HT1080 (cell line): Measurements from ENCODE around the gene CELF2. TPM values are rescaled to one million over a fixed set of nuclear protein-coding genes. Genes with fewer than 3 reads are reported as not detected.
A peak's percentile ranks its signal among the peaks of the same experiment; 100 is the strongest.

Source experiments
- DNase-seq: peaks from one replicate; pipeline ENCODE4 v3.0.0-alpha.2; 2015; ENCODE audit warnings: low read depth
- total RNA-seq: library from RNA; depleted of rRNA; stranded (reverse); fragments of >200 nt; shearing (Covaris generic); gene quantifications from 2 replicates; pipeline ENCODE4 v1.2.3, GENCODE V29; 2014

Gene CELF2
- total RNA-seq, 1 experiment from 2014 or later = 9.7 TPM

DNA sequence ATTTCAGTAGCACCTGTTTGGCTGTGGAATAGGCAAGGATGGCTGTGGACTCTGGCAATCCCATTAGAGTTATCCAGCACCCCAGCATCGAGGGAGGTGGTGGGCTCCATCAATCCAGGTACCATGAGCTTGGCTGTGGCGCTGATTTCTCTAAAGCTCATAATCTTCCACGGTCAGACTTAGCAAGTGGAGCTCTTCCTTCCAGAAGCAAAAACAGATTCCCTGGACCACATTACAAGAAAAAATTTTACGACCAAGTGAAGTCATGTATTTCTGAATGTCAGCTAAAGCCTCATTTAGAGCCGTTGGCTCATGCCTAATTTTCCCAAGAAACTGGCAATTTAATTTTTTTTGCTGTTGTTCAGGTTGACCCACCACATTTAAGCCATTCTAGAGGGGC lies 135.1 kb downstream of the CELF2 start:
- DNase-seq = no peak

DNA sequence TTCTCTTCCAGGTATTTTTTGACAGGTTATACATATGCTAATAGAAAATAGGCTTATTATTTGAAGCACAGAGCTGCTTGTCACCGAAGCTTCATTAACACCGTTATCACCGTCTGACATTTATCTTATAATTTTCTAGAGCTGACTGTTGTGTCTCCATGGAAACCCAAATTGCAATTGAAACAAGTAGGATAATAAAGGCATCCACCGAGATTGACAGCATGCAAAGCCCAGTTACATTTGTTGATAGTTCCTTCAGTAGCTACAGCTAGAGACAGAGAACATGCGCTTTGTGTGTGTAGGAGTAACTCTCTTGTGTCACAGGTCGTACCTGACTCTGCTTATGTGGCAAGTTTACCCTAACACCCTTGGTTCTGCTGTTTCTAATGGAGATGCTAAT lies 135.6 kb downstream of the CELF2 start:
- DNase-seq = no peak

DNA sequence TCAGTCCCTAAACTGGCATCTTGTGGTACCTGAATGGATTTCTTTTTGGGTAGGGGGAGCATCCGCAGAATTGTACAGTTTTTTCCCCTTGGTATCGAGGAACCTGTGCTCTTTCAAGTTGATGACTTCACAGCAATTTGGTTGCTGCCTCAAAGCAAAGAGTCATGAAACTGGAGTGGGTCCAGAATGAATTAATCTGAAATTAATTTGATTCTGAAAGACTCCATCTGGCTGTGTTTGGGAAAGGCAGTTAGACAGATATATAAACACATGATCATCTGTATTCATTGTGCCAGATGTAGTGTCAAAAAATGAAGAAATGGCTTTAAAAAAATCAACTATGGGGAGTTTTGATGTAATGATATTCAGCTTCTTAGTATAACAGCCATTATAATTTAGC lies 136.1 kb downstream of the CELF2 start:
- DNase-seq = no peak

DNA sequence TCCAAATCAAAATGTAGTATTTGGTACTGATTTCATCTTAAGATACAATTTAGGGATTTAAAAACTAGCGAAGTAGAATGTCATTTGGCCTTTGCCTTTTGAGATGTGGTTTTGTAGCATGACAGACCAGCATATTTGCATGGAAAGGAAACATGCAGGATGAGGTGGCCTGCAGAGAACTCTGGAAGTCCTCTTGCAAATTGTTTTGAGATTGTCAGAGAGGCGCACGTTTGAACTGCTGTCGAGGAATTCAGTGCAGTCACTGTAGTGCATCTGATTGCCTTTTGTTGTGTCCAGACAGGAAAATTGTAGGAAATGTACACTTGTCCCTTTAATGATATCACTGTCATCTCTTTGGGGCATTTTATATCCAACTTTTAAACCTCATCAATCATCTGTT lies 136.7 kb downstream of the CELF2 start:
- no peak for DNase-seq

DNA sequence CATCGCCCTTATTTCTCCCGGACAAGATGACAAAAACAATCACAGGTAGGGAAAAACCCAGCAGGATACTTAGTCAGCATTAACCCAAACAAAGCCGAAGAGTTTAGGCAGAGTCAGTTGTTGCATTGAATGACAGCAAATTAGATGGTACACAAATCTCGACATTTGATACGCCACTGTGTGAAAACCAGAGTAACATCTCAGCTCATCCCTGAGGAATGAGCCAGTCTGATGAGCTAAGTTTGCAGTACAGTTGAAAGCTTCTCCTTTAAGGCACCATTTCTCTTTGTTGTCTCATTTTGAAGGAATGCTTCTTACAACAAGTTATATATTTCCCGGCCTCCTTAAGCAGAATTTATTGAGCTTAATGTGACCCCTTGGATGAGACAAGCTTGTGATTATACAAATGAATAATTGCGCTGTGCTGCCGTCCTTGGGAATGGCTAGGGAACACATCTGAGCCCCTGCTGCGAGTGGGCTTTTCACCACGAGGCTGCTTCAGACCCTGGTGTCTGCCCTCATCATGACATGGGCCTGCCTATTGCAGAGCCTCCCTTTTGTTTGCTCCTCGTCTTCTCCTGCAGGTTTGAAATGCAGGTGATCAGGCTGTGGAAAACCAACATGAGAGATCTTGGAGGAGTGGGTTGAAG lies 137.3 kb downstream of the CELF2 start:
- no peak for DNase-seq

DNA sequence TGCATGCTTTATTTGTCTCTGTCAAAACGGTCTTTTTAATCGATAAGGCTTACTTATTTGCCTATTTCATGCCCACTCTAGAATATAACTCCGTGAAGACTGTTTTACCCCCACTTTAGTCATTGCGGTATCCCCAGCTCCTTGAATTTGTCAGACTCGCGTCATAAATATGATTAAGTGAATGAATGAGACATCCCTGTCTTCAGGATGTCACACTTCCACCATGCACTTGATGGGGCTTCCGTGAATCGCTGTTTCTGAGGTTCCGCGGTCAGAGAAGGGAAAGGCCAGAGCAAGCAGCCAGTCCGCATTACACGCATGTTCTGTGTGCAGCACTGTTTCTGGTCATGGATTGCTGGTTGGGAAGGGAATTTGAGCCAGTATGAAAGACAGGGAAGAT lies 138.8 kb downstream of the CELF2 start:
- peak; percentile 40 for DNase-seq

DNA sequence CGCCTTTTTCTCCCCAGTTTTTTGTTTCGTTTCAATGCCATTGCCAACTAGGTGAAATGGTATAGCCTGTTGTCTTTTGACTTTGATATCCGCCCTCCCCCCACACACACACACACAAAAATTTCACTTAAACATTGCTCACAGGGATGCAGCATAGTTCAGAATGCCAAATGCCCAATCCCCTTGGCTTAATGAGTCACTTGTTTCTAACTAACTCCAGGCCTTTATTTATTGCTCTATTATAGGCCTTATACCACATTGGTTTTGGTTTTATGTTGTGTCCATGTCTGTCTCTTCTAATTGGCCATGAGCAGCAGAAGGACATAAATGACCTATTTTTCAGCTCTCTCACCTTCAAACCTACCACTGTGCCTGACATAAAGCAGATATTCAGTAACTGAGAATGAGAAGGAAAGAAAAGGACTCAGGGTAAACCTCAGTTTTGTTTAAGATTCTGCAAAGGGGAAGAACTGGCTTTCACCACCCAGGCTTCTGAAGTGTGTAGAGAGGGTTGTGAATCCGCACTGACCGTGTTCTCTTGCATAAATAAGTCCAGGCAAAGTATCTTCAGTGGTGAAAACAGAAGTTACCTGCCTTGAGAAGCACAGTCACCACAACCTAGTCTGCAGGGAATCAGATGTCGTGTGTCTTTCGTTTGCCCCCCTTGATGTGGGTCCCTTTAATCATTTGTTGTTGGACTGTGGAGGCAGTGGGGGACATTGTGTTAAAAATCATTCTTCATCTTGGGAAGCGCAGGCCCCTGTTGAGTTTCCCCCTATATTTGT lies 139.8 kb downstream of the CELF2 start:
- no peak for DNase-seq

DNA sequence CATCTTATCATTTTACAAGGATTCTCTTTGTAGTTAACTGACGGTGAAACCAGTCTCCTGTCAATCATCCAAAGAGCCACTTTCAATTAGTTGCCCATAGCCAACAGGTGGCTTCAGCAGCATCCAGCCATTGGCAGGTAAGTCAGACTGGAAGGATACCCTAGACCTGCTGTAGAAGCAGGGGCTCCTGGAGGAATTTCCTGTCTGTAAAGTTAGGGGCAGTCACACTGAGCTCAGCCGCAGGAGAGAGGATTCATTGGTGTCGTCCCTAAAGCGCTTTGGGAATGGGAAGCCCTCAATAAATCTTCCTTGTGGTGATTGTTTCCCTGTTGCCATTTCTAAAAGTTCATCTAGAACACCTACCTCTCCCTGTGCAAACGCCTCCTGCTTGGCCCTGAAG lies 140.4 kb downstream of the CELF2 start:
- DNase-seq = no peak

DNA sequence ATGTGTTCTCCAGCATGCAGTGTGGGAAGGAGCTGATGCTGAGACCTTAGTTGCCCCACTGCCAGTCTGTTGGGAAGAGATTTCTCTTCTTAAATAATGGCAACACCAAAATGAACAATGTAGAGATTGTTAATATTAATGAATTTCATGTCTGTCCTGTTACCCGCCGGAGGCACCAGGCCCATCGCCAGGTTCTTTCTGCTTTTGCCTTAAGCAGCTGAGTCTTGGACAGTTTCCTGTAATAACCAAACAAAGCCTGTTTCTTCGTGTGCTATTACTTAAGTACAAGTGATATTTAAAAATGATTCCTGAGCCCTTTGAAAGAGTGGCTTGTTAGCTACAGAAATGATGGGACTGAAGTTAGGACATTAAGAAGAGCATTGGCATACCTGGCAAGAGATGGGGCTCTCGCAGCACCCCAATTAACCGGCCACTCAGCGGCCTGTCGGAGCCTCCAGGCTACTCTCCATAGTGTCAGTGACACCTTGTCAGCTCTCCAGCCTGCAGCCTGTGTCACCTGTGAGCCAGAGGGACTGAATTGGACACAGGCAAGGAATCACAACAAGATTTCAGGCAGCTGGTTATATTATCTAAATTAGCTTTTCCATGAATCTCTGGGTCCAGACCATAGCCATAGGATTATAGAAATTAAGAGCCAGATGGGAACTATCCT lies 142.0 kb downstream of the CELF2 start:
- no peak for DNase-seq

DNA sequence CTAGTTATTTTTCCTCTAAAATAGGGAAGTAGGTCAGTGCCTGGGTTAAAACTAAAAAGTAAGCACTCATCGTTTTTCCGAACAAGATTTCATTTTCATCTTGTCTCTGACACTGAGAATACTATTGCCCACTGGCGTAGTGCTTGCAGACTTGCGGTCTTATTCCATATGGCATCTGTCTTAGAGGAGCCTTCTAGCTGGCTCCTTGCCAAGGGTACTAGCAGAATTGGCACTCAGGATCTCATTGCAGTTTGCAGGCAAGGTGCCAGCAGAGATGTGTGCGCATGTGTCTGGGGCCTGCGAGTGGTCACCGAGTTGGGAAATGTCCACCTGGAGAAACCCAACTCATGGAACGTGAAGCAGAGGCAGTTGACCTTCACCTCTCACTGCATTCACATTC lies 143.4 kb downstream of the CELF2 start:
- no peak for DNase-seq

DNA sequence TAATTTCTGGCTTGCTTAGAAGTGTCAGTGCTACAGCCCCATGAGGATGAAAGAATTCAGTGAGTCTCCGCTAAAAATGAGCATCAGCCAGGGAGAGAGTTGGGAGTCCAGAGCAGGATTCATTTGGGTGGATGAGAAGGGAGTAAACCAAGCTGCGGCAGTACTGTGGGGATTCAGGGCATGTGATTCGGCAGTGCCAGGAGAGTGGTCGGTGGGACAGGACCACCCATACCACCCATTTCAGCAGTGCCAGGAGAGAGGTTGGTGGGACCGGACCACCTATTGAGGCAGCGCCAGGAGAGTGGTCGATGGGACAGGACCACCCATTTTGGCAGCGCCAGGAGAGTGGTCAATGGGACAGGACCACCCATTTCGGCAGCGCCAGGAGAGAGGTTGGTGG lies 144.2 kb downstream of the CELF2 start:
- DNase-seq = no peak

DNA sequence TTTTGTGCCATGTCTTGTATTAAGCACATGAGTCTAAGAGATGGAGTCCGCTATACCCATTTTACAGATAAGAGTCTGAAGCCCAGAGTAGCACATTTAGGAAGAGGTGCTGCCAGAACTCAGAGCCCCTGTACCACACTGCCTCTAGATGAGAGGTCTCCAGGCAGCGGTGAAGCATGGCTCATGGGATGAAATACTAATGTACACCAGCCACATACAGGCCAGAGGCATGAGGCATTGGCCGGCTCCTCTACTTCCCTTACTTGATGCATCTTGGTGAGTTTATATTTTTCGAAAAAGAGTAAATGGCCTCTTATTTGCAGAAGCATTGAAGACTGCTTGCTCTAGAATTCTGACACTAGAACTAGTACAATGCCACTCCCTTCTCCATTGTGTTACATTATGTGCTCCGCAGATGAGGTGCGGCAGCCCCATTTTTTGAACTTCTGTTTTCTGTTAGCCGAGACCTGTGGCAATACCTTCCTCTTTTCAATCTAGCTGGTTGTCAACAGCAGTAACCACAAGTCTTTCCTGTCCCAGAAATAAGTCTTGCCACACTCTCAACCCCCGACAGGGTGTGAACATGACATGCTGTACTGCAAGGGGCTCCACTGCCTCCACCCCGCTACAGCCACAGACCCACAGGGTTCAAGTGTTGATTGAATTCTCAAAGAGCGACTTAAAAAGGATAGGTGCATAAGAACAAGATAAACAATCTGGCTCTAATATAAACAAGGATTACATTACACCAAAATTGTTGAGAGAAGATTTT lies 145.3 kb downstream of the CELF2 start:
- no peak for DNase-seq

DNA sequence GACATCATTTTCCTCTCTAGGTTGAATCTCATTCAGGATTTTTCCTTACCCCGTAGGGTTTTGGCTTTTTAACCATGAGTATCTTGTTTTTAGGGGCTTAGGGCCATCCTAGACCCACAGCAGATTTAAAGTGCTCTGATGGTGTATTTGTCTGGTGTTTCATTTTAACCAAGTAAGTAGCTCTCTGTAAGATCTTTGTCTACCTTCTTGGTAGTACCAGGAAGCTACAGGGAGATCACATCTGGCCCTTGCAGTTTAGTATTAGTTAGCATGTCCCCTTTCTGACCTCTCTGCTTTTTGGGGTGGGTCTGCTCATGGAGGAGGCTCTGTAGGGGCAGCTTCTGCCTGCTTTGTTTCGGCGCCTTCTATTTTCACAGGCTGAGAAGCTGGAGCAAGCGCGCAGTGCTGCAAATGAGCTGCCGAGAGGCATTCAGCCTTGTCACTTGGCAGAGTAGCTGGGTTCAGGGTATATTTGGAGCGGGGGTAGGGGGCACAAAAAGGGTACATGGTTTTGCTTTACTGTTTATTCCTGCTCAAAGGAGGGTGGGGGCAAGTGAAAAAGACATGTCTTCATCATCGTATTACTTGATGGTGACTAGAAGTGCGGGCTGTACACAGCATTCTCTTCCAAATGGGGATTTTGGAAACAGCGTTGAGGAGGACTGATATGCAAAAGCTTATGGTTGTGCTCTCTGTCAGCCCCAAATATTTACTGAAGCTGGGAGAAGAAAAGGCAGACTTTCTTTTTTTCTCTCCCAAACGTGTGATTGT lies 146.3 kb downstream of the CELF2 start:
- no peak for DNase-seq

DNA sequence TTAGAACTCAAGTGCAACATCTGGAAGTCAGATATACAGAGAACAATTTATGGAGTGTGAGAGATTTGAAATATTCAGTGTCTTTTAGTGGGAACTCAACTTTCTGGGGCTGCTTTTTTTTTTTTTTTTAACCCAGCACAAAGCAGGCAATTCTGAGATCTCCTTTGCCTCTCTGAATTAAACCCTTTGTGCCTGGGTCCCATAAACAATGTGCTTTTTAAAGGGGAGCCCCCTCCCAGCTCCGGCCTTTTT lies 146.8 kb downstream of the CELF2 start:
- DNase-seq = no peak

DNA sequence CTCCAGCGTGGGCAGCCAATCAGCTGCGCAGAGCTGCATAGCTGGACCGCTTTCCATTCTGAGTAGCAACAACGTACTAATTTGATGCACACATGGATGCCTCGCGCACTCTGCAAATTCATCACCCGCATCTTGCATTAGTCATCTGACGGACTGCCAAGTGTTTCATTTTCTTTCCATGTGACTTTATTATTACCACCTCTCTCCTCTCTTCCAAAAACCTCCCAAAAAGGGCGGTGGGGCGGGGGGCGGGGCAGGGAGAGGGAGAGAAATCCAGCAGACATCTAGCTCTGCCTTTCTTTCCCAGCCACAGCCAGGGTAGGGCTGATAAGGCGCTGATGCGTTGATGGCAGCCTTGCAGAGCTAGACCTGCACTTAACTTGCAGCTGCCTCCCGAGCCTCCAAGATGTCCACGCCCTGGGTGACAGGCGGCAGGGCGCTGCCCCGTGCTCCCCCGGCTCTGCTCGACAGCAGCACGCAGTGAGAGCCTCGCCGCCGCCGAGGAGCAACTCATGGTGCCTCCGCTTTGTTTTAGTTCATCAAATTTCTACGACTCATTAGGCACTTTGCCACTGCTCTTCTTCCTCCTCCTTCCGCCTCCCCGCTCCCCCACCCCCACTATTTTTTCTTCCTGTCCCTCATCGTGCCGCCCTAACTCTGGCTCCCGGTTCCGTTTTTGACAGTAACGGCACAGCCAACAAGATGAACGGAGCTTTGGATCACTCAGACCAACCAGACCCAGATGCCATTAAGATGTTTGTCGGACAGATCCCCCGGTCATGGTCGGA lies 147.3 kb downstream of the CELF2 start:
- DNase-seq = peak; percentile 78

DNA sequence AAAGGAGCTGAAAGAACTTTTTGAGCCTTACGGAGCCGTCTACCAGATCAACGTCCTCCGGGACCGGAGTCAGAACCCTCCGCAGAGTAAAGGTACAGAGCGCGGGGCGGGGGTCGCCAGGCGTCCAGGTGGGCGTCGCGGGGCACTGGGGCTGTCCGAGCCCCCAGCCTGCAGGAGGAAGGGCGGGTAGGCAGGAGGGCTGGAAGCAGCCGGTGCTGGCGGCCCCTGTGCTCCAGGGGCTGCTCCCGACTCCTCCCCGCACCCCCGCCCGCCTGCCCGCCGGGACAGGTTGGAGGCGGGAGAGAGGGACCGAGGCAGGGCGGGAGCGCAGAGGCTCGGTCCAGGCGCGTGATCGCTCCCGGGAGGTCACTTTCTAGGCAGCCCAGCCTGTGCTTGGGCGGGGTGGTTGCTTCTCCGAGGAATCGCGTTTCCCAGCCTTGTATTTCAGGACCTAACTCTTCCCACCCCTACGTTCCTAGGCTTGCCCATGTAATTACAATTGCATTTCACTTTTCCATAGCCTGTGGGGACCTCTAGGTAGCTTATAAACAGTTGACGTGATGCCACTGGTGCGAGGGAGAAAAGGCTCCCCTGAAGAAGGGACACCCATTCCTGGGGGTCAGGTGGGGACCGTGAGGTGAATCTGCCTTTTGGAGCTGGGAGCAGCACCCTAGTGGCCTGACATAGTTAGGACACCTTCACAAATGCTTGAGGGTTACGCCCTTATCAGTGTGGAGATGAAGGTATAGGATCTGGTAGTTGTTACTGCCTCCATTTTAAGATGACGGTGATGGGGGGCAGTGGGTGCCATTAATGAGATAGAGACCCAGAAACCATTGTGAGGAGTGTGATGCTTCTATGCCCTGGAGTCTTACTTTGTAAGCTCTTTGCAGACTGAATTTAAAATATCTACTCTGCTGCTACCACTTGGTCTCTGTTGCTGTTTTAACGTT lies 148.2 kb downstream of the CELF2 start:
- peak; percentile 60 for DNase-seq

DNA sequence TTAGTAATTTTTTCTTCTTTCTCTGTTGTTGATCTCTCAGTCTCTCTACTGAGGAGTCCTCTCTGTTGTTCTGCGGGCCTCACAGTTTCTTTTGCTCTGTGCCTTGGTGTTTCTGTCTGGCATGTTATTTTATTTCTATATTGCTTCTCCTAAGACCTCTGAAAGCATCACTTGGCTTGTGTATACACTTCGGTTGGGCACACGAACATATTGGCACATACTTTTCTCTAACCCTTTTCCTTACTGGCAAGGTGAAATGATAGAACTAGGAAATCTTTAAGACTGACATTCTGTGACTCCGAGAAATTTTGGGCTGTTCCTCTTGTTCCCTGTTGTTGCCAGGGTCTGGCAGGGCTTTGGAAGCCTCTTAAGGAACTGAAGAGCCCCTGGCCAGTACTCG lies 148.9 kb downstream of the CELF2 start:
- DNase-seq = no peak

DNA sequence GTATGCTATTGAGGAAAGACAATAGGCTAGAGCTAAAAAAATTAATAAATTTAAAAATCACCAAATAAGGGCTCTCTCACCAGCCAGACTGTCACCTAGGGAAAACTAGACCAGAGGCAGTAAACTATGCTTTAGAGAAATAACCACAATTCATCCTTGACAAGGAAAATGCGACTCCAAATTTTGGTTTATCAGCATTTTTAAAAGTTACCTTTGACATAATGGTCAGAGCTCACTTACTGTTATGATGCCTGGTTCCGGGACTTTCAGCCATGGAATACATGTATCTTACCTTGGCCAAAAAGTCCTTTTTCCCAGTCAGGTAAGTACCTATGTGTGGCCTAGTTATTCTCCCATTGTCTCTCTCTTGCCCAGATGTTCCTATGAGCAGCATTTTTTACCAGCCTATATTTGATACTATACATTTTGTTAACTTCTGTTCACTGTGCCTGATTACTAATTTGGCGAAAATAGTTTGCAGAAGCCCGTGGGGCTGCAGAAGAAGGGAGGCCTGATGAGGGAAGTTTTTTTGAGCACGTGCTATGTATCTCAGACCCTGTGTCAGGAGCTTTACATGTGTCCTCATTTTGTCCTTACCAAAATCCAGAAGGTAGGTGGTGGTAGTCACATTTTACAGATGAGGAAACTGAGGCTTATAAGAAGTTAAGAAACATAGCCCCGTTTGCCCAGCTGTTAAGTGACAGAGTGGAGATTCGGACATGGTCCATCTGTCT lies 149.7 kb downstream of the CELF2 start:
- DNase-seq = no peak
